HuH-7.5 (cell line): Measurements from ENCODE around the gene SASH1.

ENCODE experiments used
- DNase-seq: peaks from one replicate; pipeline ENCODE4 v3.0.0; 2011; ENCODE audit warnings: low spot score

The SASH1 gene

DNA sequence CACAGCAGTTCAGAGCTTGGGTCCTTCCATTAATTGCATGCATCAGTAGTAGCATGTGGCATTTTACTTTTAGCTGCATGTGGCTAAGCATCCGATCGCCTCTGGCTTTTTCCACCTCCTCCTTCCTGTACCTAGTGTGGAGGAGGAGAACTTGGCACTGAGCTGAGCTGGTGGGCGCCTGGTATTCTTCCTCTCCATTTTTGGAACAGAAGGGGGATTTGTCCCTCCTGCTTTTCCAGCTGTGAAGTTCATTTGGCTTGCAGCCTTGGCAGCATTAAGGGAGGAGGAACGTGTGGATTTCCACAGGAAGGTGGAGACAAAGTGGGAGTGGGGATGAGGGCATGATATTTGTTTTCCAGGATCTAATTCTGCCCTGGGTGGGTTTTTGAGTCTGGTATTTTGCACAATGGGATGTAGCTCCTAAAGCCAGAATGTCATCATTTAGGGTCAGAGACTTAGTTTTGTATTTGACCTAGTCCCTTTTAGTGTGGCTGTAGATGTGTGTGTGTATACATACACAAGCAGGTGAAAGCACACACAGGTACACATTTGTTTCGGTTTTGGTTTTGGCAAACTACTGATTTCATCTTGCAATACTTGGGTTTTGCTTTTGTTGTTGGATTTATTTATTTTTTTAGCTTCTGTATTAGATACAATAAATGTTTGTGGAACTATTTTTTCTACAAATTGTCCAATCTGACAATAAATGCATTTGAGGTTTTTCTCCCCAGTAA, 90.0 kb downstream of the SASH1 start:
- DNase-seq: no peak

DNA sequence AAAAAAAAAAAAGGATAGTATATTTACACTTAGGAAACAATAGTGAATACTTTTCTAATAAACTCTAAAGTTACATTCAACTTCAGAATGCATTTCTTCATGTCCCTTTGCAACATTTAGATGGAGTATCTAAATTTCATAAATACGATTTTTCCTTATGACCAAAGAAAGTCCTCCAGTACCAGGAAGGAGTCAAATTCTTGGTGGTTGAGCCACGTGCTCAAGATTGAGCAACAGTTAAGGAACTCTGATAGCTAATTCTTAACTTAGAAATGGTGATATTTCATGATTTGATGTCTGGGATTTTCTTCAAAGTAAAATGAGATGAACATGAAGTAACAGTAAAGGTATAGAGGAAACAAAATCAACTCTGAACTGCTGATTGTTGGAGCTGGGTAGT, 92.7 kb downstream of the SASH1 start:
- no peak for DNase-seq

DNA sequence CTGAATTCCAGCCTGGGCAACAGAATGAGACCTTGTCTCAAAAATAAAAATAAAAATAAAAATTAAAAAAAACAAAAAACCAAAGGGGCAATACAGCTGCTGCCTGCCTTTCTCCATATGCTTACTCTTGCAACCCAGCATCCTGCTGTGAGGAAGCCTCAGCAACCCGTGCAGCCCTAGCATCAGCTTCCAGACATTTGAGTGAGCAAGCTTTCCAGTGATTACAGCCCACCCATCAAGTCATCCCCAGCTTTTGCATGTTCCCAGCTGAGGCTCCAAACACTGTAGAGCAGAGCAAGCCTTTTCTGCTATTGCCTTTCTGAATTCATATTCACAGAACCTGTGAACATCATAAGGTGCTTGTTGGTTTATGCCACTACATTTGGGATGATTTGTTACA, 93.8 kb downstream of the SASH1 start:
- DNase-seq: no peak

DNA sequence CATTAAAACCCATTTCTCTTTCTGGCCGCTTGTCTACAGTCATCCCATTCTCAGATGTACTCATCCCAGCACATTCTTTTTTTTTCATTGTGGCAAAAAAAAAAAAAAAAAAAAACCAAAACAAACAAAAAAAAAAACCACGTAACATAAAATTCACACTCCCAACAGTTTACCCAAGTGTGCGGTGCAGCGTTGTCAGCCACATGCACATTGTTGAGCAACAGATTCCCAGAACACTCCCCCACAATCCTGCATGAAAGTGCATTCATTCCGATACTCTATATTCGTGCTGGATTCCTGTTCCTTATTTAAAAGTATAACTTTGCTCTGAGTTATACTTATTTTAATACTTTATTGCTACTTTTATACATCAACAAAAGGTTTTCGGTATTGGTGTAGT, 96.0 kb downstream of the SASH1 start:
- DNase-seq: no peak

DNA sequence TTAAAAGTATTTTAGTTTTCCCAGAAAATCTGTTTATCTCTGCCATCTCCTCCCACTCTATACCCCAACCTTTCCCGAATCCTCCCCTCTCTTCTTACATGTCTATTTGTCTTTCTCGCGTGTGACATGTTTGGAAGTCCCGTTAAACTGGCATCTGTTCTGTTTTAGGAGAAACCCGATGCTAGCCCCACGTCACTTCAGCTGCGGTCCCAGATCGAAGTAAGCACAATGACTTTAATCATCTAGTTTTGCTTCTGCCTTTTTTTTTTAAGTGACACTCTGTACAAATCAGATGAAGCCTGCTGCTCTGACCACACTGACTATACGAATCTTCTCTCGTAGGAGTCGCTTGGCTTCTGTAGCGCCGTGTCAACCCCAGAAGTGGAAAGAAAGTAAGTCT, 97.4 kb downstream of the SASH1 start:
- DNase-seq: no peak

DNA sequence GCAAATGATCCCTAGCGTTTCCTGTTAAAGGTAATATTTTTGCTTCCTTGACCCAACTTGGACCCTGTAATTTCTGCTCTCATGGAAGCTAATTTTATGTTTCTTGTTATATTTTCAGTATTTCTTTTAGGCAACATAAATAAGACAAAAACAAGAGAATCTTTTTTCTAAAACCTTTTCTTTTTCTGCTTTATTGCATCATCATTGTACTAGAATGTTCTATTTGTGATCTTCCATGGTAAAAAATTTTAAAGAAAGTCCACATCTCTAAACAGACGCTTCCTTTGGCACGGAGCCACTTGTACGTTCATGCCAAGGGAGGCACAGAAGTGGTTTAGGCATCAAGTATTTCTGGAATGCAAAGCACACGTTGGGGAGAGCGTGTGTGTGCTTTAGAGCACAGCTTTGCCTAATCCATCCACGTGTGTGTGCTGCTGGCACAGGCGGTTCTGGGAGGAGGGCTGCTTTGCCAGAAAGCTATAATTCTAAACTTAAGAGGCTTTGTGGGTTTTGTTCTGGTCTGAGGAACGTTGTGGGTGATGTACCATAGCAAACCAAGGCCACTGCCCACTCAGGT, 98.3 kb downstream of the SASH1 start:
- DNase-seq: no peak

DNA sequence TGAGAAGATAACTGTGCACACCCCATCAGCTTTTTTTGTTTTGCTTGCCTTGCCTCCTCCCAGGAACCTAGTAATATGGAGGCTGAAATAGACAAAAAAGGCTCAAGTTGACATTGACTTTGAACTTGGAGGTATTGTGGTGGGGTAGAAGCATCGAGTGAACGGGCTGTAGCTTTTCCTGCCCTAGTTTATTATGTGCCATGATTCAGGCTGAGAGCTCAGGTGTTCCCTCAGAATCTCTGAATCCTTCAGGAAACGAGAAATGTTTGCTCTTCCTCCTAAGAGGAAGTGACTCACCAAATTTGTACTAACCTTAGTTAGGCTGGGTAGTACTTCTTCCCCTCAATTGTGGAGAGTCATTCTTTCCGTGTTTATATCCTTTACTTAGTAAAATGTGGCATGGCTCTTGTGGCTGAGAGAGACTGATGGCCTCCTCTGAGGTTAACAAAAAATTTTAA, 98.8 kb downstream of the SASH1 start:
- DNase-seq: no peak

DNA sequence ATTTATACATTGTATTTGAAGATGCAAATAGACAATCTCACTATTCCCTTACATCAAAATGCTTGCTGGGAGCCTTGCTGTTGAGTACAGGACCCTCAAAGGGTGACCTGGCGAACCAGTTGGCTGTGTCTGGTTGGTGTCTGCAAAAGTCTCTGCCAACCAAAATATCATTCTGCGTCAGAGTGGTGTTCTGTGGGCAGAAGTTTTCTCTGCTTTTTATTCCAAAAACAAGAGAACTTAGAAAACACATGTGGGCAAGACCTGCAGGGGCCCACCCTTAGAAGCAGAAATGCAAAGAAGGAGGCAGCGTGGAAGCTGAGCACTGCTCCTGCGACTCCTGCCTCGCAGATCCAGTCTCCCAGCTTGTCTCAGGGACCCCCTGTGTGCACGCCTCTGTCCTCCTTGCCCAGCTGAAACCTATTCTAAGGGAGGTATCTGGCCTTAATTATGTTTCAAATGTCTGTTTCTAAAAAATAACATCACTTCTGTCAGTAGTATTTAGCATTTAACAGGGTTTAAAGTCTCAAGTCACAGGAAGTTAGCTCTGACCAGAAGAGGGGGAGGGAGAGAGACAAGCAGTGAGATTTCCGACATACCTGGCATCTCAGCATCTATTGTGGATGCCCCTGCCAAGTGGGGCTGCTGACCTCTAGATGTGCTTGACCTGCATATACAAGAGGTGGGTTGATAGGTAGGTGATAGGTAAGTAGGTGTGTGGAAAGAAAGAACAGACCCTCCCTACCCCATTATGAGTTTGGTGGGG, 101.3 kb downstream of the SASH1 start:
- DNase-seq: no peak

DNA sequence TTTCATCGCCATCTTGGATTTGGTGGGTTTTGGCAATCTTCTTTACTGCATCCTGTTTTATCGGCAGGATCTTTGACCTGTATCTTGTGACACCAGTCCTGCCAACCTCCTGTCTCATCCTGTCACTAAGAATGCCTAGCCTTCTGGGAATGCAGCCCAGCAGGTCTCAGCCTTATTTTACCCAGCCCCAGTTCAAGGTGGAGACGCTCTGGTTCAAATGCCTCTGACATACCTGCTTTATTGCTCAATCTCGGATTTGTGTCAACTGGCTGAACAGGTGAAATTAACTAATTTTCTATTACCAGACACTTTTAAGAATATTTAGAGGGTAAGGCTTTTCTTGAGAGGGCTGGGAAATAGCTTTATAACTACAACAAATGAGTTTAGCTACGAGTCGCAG, 102.5 kb downstream of the SASH1 start:
- DNase-seq: no peak

DNA sequence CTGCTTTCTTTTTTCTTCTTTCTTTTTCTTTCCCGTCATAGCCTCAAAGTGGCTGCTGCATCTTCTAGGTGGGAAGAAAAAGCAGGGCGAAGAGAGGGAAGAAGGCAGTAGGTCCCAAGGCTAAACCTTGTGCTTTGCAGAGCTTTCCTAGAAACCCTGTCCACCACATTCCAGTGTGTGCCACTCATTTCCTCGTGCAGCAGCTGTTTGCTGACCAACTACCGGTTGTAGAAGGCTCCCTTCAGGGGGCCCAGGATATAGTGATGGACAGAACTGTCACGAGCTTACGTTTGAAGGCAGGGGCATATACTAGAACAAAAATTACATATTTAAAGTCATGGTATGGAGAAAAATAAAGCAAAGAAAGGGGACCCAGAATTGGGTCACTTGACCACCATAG, 103.0 kb downstream of the SASH1 start:
- DNase-seq: no peak

DNA sequence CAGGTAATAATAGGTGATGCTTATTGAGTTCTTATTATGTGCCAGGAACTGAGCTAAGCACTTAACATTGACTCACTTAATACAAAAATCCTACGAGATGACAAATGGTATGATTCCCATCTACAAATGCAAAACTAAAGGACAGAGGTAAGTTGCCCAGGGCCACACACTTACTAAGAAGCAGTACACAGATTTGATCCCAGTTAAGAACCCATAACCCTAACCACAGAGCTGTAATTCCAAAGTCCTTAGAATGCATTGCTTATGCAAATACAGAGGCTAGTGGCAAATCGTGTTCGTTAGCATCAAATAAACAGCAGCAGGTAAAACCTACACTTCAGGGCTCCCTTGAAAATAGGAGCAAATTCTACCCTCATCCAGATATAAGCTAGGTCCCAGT, 104.0 kb downstream of the SASH1 start:
- no peak for DNase-seq

DNA sequence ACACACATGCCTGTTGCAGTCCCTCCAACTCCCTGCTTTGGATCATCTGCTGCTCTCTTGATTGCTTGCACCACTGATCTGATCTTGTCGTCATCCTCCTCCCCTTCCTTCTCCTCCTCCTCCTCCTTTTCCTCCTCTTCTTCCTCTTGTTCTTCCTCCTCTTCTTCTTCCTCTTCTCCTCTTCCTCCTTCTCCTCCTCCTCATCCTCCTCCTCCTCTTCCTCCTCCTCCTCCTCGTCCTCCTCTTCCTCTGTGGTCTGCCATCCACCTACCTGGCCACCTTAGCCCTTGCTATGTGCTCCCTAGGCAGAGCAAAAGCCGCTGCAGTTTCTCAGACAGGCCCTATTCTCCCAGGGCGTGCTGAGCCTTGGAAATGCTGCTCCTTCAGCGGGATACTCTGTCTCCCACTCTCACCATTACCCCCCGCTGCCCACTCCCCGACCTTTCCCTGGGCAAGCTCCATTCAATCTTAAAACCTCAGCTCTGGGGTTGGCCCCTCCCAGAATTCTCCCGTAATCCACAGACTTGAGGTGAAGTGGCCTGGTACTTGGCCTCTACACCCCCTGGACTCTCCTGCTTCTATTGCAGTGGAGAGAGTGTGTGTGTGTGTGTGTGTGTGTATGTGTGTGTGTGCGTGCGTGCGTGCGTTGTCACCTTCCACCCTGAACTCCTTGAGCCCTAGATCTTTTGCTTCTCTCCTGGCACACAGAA, 105.0 kb downstream of the SASH1 start:
- DNase-seq: no peak

DNA sequence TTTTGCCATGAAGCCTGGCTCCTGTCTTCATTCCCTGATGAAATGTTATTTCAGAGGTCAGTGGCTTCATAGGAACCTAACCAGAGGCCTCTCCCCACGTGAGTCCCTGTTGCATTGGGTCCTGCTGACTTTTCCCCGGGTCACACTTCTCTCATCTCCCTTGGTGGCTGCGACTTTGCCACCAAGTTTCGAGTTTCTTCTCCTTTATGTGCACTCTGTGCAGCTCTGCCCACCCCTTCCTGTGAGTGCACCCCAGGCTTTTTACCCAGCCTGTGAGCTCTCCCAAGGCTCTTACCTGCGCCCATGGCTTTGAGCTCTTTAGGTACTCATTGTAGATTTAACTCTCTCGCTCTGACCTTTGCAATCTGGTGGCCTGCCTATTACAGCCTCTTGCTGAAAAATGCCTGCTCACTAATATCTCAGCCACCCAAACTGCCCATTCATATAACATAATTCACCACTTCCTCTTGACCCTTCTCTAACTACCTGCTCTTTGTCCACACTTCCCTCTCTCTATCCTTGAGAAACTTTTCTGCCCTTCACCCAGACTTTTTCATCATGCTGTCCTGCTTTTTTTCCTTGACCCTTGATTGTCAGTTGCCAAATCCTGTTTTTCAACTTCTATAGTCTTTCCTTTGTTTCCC, 105.9 kb downstream of the SASH1 start:
- DNase-seq: no peak

DNA sequence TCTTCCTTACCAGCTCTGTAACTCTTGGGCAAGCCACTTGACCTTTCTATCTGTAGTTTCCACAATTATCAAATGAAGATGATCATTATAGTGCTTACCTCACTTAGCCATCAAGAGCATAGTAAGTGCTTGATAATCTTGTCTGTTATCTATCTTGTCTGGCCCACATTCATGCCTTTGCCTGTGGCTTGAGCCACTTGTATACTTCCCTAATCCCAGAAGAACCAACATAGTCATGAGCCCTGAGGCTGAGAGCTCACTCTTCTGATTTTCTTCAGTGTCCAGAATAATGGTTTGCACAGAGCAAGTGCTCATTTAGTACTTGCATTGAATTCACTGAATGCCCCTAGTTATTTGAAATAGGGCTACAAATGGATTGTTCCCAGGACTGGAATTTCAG, 108.2 kb downstream of the SASH1 start:
- DNase-seq: no peak

DNA sequence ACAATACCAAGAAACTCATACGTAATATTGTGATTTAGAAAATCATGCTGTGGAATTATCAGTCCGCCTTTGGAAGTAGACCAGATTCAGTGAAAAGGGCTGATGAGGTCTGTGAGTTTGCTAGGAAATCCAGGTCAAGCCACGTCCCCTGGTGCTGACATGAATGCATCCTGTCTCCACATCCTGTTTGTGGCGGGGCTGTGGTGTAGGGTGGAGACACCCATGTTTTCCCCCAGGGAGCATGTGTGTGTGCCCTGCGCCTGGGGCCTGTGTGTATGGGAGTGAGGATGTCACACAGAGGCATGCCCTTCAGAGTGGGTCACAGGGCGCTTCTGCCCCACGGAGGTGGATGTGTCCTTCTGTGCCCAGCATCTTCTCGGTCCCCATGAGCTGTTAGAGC, 109.1 kb downstream of the SASH1 start:
- no peak for DNase-seq

DNA sequence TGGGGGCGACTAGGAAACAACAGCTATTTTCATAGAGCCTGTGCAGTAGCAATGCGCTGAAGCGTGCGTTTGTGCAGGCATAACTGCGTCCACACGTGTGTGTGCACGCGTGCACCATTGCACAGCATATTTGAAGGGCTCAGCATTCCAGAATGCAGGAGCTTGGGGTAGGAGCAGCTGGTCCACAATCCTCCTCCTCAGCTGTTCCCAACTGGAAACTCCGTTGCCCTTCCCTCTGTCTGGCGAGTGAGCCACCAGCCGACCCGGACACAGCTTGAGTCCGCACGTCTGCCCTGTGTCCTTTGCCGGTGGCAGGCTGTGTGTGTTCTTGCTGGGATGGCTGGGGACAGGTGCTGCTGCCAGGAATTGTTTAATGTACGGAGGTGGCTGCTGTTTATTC, 110.2 kb downstream of the SASH1 start:
- DNase-seq: no peak

DNA sequence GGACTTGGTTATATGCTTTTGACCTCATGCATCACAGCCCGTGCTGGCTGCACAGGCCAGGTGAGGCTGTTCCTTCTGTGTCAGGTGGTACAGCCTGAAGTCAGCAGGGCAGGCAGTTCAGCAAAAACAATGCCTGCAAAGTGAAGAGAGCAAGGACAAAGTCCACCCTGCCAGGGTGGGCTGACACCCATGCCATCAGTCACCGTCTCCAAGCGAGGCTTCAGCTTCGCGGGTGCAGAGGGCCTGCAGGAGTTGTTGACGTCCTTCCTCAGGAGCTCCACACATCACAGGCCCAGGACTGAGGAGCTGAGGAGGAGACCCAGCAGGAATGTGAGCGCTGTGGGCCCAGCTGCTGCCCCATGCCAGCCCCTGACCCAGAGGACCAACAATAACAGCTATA, 111.3 kb downstream of the SASH1 start:
- no peak for DNase-seq

DNA sequence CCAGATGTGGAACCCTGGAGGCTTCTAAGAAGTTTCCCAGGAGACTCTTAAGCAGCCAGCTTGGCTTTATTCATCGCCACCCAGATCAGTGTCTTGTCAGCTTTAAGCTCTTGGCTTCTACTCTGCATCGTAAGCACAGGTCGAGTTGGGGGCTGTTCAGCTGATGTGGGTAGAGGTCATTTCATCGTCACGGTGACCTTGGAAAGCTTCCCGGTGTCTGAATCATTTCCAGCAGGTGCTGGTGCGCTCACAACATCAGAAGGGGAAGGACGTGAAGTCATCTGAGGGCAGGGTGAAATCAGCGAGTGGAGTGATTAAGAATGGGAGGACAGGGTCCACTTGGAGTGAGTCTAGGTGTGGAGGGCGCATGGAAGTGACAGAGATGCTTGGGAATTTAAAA, 112.6 kb downstream of the SASH1 start:
- no peak for DNase-seq

DNA sequence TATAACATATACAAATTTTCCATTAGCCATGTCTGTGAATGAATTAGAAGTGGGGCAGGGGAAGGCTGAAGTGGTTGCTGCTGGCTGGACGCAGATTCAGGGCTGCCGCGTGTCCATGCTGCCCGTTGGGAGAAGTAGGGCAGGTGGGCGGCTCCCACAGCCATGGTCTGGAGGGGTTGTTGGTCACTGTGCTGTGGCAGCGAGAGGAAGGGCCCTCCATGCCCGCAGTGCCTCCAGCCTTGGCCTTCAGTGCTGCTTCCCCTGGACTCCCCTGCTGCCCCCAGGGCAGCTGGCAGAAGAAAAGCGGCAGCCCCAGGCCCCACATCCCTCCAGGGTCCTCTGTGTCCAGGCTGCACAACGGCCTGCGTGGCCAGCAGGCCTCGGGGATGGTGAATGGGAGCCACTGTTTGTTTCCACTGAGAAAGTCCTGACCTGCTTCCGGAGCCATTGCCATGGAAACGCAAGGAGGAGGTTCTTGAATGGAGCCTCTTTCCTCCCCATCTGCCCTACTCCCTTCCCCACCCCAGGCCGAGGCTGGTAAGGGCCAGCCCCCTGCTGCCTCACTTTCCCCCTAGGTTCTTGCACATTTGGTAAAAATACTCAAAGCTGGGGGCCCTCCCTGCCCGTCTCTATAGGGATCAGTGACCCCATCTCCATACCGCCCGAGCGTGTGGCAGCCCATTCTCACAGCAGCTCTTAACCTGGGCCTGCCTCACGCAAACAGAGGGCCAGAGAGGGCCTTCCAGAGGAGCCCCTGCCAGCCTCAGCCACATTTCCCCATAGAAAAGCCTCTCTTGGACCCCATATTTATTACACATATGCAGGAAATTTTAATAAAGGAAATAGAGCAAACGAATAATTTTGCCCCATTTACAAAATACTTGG, 113.3 kb downstream of the SASH1 start:
- DNase-seq: no peak

DNA sequence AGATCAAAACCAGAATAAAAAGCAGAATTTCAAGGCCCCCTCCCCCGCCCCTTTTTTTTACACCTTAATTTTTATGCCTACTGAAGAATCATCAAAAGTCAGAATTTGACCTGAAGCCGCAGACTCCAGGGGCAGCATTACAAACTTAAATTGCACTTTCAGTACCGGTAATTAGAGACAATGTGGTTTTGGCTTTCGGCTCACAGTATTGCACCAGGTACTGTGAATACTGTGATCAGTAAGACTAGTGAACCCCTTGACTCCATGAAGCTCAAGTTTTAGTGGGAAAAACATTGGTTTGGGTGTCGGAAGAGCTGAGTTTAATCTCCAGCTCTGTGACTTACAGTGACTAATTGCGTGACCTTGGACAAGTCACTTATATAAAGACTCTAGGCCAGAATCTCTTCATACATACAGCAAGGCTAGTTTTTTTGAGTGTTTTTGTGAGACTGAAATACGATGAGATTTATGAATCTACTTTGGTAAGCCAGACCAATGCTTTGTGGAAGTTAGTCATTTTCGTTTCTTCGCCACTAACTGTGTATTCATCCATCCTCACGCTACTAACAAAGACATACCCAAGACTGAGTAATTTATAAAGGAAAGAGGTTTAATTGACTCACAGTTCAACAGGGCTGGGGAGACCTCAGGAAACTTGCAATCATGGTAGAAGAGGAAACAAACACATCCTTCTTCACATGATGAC, 114.7 kb downstream of the SASH1 start:
- DNase-seq: no peak

DNA sequence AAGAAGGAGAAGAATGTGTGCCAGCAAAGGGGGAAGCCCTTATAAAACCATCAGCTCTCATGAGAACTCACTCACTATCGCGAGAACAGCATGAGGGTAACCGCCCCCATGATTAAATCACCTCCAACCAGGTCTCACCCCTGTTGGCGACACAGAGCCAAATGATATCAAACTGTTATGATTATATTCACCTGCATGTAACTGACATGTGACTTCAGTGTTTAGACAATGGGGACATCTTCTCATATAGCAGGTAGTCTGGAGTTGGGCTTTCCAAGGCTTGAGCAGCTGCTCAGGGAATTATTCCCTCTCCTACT, 115.2 kb downstream of the SASH1 start:
- DNase-seq: no peak
